Upper lobe of right lung (tissue), 1 donor: Measurements from ENCODE around the gene CDKAL1. TPM values are rescaled to one million over a fixed set of nuclear protein-coding genes. Genes with fewer than 3 reads are reported as not detected.

ENCODE experiments used
- ATAC-seq: fragments of 200-7000 bp; cut with Tn5 transposase; one replicate; pipeline ENCODE4 v1.9.1; 2020; ENCODE audit warnings: mild to moderate bottlenecking, moderate library complexity
- DNase-seq: peaks from one replicate; pipeline ENCODE4 v3.0.0-alpha.2; 2020
- H3K27ac ChIP-seq: fragments of 200-600 bp; one replicate; pipeline ENCODE4 v1.8.0; 2022
- H3K27me3 ChIP-seq: fragments of 200-600 bp; one replicate; pipeline ENCODE4 v1.8.0; 2022; ENCODE audit warnings: mild to moderate bottlenecking
- H3K36me3 ChIP-seq: fragments of 200-600 bp; one replicate; pipeline ENCODE4 v1.8.0; 2022
- H3K4me1 ChIP-seq: fragments of 200-600 bp; one replicate; pipeline ENCODE4 v1.8.0; 2022
- H3K4me3 ChIP-seq: fragments of 200-600 bp; one replicate; pipeline ENCODE4 v1.8.0; 2022; ENCODE audit warnings: mild to moderate bottlenecking
- H3K9me3 ChIP-seq: fragments of 200-600 bp; one replicate; pipeline ENCODE4 v1.8.0; 2022
- intact Hi-C: fragments of 100-400 bp; cut with DNase I; formaldehyde crosslinking; loops from one replicate; pipeline ENCODE4 v1.11.0; 2022
- total RNA-seq: library from RNA; stranded (reverse); fragmentation: NEBNext Ultra II Directional; extraction: Animal tissue kit (Norgen Biotek cat#: 25700); gene quantifications from one replicate; pipeline ENCODE4 v1.2.1, GENCODE V29; 2021
- TF ChIP-seq, protein P1 (sequence below): fragments of 200-600 bp; IDR thresholded peaks from one replicate; pipeline ENCODE4 v1.8.0; 2022; ENCODE audit warnings: antibody characterized with exemption
- donor health status: DM: no; HTN: yes; CAD: no; lungs with severe emphysema.

CDKAL1 gene
- total RNA-seq, 1 donor from 2014 or later: 16.0 TPM

DNA sequence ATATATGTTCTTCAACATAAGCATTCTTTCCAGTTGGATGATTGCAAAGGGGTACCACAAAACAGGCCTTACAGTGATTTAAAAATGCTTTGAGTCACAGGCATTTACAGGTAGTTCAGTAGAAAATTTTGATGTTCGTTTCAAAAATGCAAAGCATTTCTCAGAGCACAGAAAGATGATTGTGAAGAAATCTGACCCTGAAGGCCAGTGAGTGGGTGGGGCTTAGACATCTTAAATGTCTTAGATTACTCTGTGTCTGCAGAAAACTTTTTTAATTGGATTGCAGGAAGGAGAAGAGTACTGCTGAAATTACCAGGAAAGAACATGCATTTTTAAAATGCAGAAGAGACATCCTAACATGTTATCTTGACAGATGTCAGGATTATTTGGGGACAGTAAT lies 268.3 kb downstream of the CDKAL1 start:
- intact Hi-C loops: no loop called here

DNA sequence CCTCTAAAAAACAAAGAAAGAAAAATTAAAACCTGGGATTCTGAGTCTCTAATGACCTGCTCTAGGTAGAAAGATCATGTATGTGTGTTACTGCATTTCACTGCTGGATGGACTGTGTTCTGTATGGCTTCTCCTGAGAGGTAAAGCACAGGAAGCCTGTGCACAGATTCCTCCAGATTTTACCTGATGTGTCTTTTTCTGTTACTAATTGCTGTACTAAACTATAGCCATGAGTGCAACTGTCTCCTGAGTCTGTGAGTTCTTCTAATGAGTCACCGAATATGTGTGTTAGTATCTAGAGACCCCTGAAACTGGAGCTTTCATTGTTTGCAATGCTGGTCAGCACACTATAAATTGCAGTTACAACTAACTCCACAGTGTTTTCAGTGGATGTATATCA lies 270.8 kb downstream of the CDKAL1 start:
- Histone ChIP-seq H3K9me3 (no peaks in the 10 kb centered on the region), H3K36me3 (no peaks in the 10 kb centered on the region), H3K4me1 (no peaks in the 10 kb centered on the region), H3K27me3 (no peaks in the 10 kb centered on the region), H3K4me3 (no peak overlapping the region), H3K27ac (no peak overlapping the region)
- intact Hi-C loops: no loop called here
- ATAC-seq: no peak
- TF ChIP-seq, protein P1, sequence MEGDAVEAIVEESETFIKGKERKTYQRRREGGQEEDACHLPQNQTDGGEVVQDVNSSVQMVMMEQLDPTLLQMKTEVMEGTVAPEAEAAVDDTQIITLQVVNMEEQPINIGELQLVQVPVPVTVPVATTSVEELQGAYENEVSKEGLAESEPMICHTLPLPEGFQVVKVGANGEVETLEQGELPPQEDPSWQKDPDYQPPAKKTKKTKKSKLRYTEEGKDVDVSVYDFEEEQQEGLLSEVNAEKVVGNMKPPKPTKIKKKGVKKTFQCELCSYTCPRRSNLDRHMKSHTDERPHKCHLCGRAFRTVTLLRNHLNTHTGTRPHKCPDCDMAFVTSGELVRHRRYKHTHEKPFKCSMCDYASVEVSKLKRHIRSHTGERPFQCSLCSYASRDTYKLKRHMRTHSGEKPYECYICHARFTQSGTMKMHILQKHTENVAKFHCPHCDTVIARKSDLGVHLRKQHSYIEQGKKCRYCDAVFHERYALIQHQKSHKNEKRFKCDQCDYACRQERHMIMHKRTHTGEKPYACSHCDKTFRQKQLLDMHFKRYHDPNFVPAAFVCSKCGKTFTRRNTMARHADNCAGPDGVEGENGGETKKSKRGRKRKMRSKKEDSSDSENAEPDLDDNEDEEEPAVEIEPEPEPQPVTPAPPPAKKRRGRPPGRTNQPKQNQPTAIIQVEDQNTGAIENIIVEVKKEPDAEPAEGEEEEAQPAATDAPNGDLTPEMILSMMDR: no peak
- no peak for DNase-seq

More for the DNA sequence above, 268.3 kb downstream of the CDKAL1 start:
- H3K4me1 ChIP-seq: no peaks in the 10 kb centered on the region
- H3K36me3 ChIP-seq: no peaks in the 10 kb centered on the region
- no peak for DNase-seq
- TF ChIP-seq, protein P1: no peak
- H3K9me3 ChIP-seq: no peaks in the 10 kb centered on the region
- H3K27me3 ChIP-seq: no peaks in the 10 kb centered on the region
- no peak overlapping the region for H3K27ac ChIP-seq
- H3K4me3 ChIP-seq: no peak overlapping the region
- no peak for ATAC-seq

DNA sequence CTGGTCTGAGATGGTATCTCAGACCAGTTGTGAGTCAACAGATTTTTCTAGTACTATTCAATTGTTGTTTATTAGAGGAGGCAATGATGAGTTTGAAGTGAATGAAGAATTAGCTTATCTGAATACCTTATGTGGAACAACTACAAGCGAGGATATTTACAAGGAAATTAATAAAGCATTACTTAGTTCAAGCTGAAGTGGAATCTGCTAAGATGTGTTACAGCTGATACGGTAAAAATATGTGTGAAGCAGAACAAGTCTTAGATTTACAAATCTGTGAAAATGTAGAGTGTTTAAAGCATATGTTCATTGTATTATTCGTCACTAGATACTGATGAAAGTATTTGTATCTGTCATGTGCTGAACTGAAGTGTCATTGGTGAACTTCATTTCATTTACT lies 272.4 kb downstream of the CDKAL1 start:
- TF ChIP-seq, protein P1: no peak
- Histone ChIP-seq H3K27me3 (no peaks in the 10 kb centered on the region), H3K9me3 (no peaks in the 10 kb centered on the region), H3K4me3 (no peak overlapping the region), H3K36me3 (no peaks in the 10 kb centered on the region), H3K27ac (no peak overlapping the region), H3K4me1 (peaks cover 4% of the 10 kb centered on the region)
- intact Hi-C loops: no loop called here
- ATAC-seq (no peak), DNase-seq (no peak)

DNA sequence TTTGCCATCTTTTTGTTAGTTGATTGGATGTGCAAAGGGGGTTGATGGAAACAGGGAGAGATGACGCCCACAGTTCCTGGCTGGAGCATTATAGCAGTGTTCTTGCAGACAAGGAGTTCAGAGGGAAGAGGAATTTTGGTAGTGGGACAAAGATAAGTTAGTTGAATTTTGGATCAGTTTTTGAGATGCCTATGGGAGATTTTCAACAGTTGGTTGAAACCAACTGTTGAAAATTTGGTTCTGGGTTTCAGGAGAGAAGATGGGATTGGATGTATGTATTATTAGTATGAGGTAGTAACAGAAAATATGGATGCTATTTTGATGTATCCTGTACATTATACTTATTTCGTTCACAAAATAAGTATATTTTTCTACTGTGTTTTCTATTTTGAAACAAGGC lies 274.2 kb downstream of the CDKAL1 start:
- Histone ChIP-seq H3K9me3 (no peaks in the 10 kb centered on the region), H3K36me3 (no peaks in the 10 kb centered on the region), H3K4me3 (no peak overlapping the region), H3K4me1 (peaks cover 4% of the 10 kb centered on the region), H3K27ac (no peak overlapping the region), H3K27me3 (no peaks in the 10 kb centered on the region)
- DNase-seq: no peak
- no peak for ATAC-seq
- intact Hi-C loops: no loop called here
- TF ChIP-seq, protein P1: no peak

DNA sequence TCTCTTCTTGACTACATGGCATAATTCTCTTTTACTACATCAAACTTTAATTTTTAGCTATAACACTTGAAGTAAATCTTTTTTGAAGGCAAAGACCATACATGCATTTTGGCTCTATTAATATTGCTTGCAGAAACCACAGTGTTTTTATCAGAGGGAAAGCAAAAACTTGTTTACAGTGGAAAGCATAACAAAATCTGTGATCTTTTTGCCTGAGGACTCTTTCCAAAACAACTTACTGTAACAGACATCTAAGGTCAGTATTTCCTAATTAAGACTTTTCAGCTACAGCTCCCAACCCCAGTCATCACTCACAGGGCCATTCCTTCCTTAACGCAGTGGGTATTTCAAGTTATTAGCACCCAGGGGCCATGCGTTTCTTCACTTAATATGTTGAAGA lies 274.7 kb downstream of the CDKAL1 start:
- intact Hi-C loops: no loop called here
- ATAC-seq (no peak), DNase-seq (no peak)
- TF ChIP-seq, protein P1: no peak
- Histone ChIP-seq H3K27ac (no peak overlapping the region), H3K9me3 (no peaks in the 10 kb centered on the region), H3K36me3 (no peaks in the 10 kb centered on the region), H3K4me1 (peaks cover 4% of the 10 kb centered on the region), H3K27me3 (no peaks in the 10 kb centered on the region), H3K4me3 (no peak overlapping the region)

DNA sequence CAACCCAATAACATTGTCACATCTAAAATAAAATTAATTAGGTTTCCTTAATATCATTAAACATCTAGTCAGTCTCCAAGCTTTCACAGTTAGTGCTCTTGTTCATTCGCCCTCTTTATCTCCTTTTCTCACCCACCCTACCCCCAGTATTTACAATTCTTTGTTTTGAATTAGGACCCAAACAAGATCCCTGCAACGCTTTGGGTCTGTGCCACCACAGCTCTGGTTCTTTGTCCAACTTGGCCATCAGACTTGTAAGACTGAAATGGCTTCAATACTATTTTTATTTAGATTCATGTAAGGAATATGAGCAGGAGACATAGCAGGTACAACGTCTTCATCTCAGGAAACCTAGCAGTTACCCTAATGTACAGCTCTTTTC lies 276.5 kb downstream of the CDKAL1 start:
- Histone ChIP-seq H3K4me3 (no peak overlapping the region), H3K4me1 (peaks cover 4% of the 10 kb centered on the region), H3K27ac (no peak overlapping the region), H3K27me3 (no peaks in the 10 kb centered on the region), H3K9me3 (no peaks in the 10 kb centered on the region), H3K36me3 (no peaks in the 10 kb centered on the region)
- intact Hi-C loops: no loop called here
- TF ChIP-seq, protein P1: no peak
- ATAC-seq: no peak
- no peak for DNase-seq
